ENCODE measurements around the gene VSNL1. TPM values are rescaled to one million over a fixed set of nuclear protein-coding genes. Genes with fewer than 3 reads are reported as not detected.

VSNL1 gene
- polyA plus RNA-seq, 3 donors: not detected

GRCh38 chr2:17688600-17688999 is 148.1 kb downstream of the VSNL1 start:
- intact Hi-C loops (cut with micrococcal nuclease): no loop called here
- no peak for TF ChIP-seq CTCF (IDR thresholded peaks at IDR 0.05)
- Histone ChIP-seq H4K20me1 (ENCODE audit: insufficient read depth, low read length) (no peaks in the 10 kb centered on the region), H3K36me3 (replicated peaks in 1 of 2; ENCODE audit: control insufficient read depth in 1 of 2, insufficient read depth in 2 of 2, low read length in 2 of 2) (peaks cover 37 to 75% of the 10 kb centered on the region in 2 donors), H3K9me3 (replicated peaks in 1 of 2; ENCODE audit: control insufficient read depth in 1 of 2, insufficient read depth in 1 of 2, low read length in 2 of 2) (no peaks in the 10 kb centered on the region), H3K4me2 (replicated peaks; ENCODE audit: extremely low read depth, low read length, poor library complexity, severe bottlenecking) (no peak overlapping the region), H3K27ac (ENCODE audit: low read depth in 1 of 2, low read length in 2 of 2) (no peak overlapping the region), H2AFZ (ENCODE audit: insufficient read depth, low read depth, low read length, poor library complexity, severe bottlenecking) (no peak overlapping the region), H3K79me2 (ENCODE audit: insufficient read depth, low read length) (no peaks in the 10 kb centered on the region), H3K4me3 (replicated peaks in 1 of 3; ENCODE audit: low read depth in 2 of 3, low read length in 3 of 3) (no peak overlapping the region), H3K4me1 (ENCODE audit: control insufficient read depth in 1 of 2, insufficient read depth in 2 of 2, low read length in 2 of 2) (no peaks in the 10 kb centered on the region), H3K9ac (ENCODE audit: insufficient read depth, low read length, poor library complexity, severe bottlenecking) (no peak overlapping the region), H3K27me3 (ENCODE audit: control insufficient read depth in 2 of 2, insufficient read depth in 2 of 2, low read length in 2 of 2) (no peaks in the 10 kb centered on the region)
- Mint-ChIP-seq H3K27me3 (ENCODE audit: low read depth in 3 of 3) (no peaks in the 10 kb centered on the region), H3K4me1 (no peaks in the 10 kb centered on the region), H3K36me3 (peaks cover 51 to 64% of the 10 kb centered on the region in 2 donors), H3K27ac (no peak overlapping the region), H3K4me3 (no peak overlapping the region), H3K9me3 (no peaks in the 10 kb centered on the region)
- DNase-seq: no peak
- no CpG with 5 or more reads among the region's 1 CpG for WGBS (ENCODE audit: insufficient coverage)

GRCh38 chr2:17689010-17689409 is 148.5 kb downstream of the VSNL1 start:
- intact Hi-C loops (cut with micrococcal nuclease): no loop called here
- Histone ChIP-seq H3K4me2 (replicated peaks; ENCODE audit: extremely low read depth, low read length, poor library complexity, severe bottlenecking) (no peak overlapping the region), H4K20me1 (ENCODE audit: insufficient read depth, low read length) (no peaks in the 10 kb centered on the region), H3K9me3 (replicated peaks in 1 of 2; ENCODE audit: control insufficient read depth in 1 of 2, insufficient read depth in 1 of 2, low read length in 2 of 2) (no peaks in the 10 kb centered on the region), H3K4me3 (replicated peaks in 1 of 3; ENCODE audit: low read depth in 2 of 3, low read length in 3 of 3) (no peak overlapping the region), H3K27ac (ENCODE audit: low read depth in 1 of 2, low read length in 2 of 2) (no peak overlapping the region), H3K79me2 (ENCODE audit: insufficient read depth, low read length) (no peaks in the 10 kb centered on the region), H3K4me1 (ENCODE audit: control insufficient read depth in 1 of 2, insufficient read depth in 2 of 2, low read length in 2 of 2) (no peaks in the 10 kb centered on the region), H2AFZ (ENCODE audit: insufficient read depth, low read depth, low read length, poor library complexity, severe bottlenecking) (no peak overlapping the region), H3K27me3 (ENCODE audit: control insufficient read depth in 2 of 2, insufficient read depth in 2 of 2, low read length in 2 of 2) (no peaks in the 10 kb centered on the region), H3K9ac (ENCODE audit: insufficient read depth, low read length, poor library complexity, severe bottlenecking) (no peak overlapping the region), H3K36me3 (replicated peaks in 1 of 2; ENCODE audit: control insufficient read depth in 1 of 2, insufficient read depth in 2 of 2, low read length in 2 of 2) (peaks cover 35 to 75% of the 10 kb centered on the region in 2 donors)
- no peak for DNase-seq
- H3K4me3 Mint-ChIP-seq: no peak overlapping the region
- peaks cover 49 to 64% of the 10 kb centered on the region in 2 donors for H3K36me3 Mint-ChIP-seq
- no peaks in the 10 kb centered on the region for H3K27me3 Mint-ChIP-seq (ENCODE audit: low read depth in 3 of 3)
- TF ChIP-seq CTCF (IDR thresholded peaks at IDR 0.05): no peak
- H3K9me3 Mint-ChIP-seq: peaks cover 0 to 2% (median 0%) of the 10 kb centered on the region in 7 donors
- H3K4me1 Mint-ChIP-seq: no peaks in the 10 kb centered on the region
- no peak overlapping the region for H3K27ac Mint-ChIP-seq
- 100% methylated on average over 3 of the region's 6 CpGs for WGBS (ENCODE audit: insufficient coverage)
